Small intestine (tissue), 7 donors: Measurements from ENCODE around the gene RCBTB2. TPM values are rescaled to one million over a fixed set of nuclear protein-coding genes. Genes with fewer than 3 reads are reported as not detected.
A peak's percentile ranks its signal among the peaks of the same experiment; 100 is the strongest.
"Not testable (repeated sequence)": the region's sequence is repeated elsewhere in the genome, so short reads cannot be mapped to it uniquely, and the experiment has no call there.

Source experiments
- DNase-seq, 2 donors: peaks; one replicate each; pipeline versions ENCODE4 v3.0.0 to v3.0.0-alpha.2; 2013
- FAIRE-seq: peaks from 2 replicates; lab custom pipeline; 2012; peaks lifted over from hg19 to GRCh38; lab: Jason Lieb, UNC
- H3K27ac ChIP-seq, 3 donors: one replicate each; pipeline ENCODE4 v1.5.1; 2013; ENCODE audit warnings: low read length in 2 of 3, mild to moderate bottlenecking in 2 of 3, control low read depth in 1 of 3, inconsistent platforms in 1 of 3, low read depth in 1 of 3, moderate library complexity in 1 of 3
- H3K27me3 ChIP-seq, 3 donors: one replicate each; pipeline ENCODE4 v1.6.1; 2013; ENCODE audit warnings: low read length in 3 of 3, inconsistent platforms in 1 of 3; ENCODE audit not compliant: control insufficient read depth in 3 of 3, insufficient read depth in 3 of 3
- H3K36me3 ChIP-seq, 3 donors: one replicate each; pipeline ENCODE4 v1.6.1; 2013; ENCODE audit warnings: low read length in 3 of 3, inconsistent platforms in 1 of 3, low read depth in 1 of 3, mild to moderate bottlenecking in 1 of 3, moderate library complexity in 1 of 3; ENCODE audit not compliant: control insufficient read depth in 3 of 3, insufficient read depth in 2 of 3
- H3K4me1 ChIP-seq, 3 donors: one replicate each; pipeline ENCODE4 v1.6.1; 2013; ENCODE audit warnings: low read length in 2 of 3, inconsistent platforms in 1 of 3, low read depth in 1 of 3, mild to moderate bottlenecking in 1 of 3, moderate library complexity in 1 of 3; ENCODE audit not compliant: control insufficient read depth in 3 of 3, insufficient read depth in 2 of 3
- H3K4me3 ChIP-seq, 3 donors: one replicate each; pipeline ENCODE4 v1.5.1; 2013; ENCODE audit warnings: low read length in 3 of 3, control low read depth in 1 of 3, inconsistent platforms in 1 of 3, low read depth in 1 of 3, mild to moderate bottlenecking in 1 of 3, moderate library complexity in 1 of 3
- H3K9me3 ChIP-seq, 2 donors: one replicate each; pipeline ENCODE4 v1.6.1; 2013; ENCODE audit warnings: low read depth in 1 of 2, low read length in 1 of 2; ENCODE audit not compliant: control insufficient read depth in 2 of 2, insufficient read depth in 1 of 2
- WGBS, 3 donors: extraction: QIAGEN DNeasy Blood & Tissue Kit; methylation state at CpG; one replicate each; pipeline ENCODE4 v1.1.7; 2013; 5-methylcytosine and 5-hydroxymethylcytosine counted together
- polyA plus RNA-seq, 4 donors: library from polyadenylated mRNA; stranded (reverse) in 3 of 4; unstranded in 1 of 4; fragments of 200-250 nt in 3 of 4; fragments of 120-200 nt in 1 of 4; gene quantifications; one replicate each; pipeline versions ENCODE4 v1.2.1 to v1.2.3, GENCODE V29; 2013
- donor health status: healthy with polysubstance abuse.
- donor health status: control.
- donor health status: control.
- donor health status: Bipolar disorder and iron deficiency.
- donor health status: healthy.

Gene RCBTB2
- polyA plus RNA-seq, 4 donors = 3.1 to 10.3 (median 6.2) TPM

DNA sequence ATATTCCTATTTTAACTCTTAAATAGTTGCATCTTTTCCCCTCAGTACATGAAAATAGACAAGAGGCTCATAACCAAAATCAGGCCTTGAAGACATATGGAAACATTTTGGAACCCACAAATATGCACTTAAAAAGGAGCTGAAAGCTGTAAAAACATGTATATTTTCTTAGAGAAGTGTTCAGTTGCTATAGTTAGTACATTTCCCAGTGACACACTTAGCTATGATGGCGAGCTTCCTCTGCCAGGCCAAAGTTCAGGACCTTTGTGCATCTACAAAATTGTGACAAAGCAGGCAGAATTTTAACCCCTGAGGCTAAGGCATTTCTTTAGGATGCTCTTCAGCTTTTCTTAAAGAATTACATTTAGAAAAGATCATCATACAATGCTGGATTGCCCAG lies 54.5 kb downstream of the RCBTB2 start:
- Histone ChIP-seq H3K36me3 (peaks cover 0 to 7% (median 1%) of the 10 kb centered on the region in 3 donors), H3K27me3 (no peaks in the 10 kb centered on the region), H3K4me3 (no peak overlapping the region), H3K9me3 (no peaks in the 10 kb centered on the region), H3K27ac (no peak overlapping the region), H3K4me1 (no peaks in the 10 kb centered on the region)
- no peak for DNase-seq
- WGBS, 3 donors = 35 to 73% (median 58%) methylated on average over 1 of the region's 1 CpG
- FAIRE-seq = no peak

DNA sequence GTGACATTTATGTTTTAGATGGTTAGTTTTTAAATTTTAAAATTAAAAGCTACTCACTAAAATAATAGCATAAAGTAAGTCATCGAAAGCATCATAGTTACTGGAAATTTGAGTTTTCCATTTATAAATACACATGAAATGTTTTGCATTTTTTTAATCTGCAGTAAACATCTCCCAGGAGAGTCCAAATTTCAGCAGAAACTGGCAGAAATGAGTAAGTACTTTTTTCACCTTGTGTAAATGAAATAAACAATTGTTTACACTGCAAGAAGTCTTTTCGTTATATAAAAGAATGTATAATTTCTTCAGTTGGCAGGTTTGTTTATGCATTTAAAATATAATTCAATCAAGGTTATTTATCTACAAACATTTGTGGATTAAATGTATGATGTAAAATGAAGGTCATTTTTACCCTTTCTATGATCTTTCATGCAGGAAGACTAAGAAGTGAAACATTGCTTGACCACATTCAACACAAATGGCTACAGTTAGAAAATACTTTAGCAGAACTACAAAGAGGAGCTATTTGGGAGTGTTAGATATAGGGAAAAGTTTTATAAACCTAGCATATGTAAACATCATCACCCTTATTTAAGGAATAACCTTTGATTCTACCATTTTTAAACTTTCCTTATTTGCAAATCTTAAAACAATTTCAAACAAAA lies 55.6 kb downstream of the RCBTB2 start:
- no peaks in the 10 kb centered on the region for H3K4me1 ChIP-seq
- 79 to 95% (median 95%) methylated on average over 2 of the region's 2 CpGs for WGBS, 3 donors
- peak; percentile 39 for FAIRE-seq
- no peaks in the 10 kb centered on the region for H3K27me3 ChIP-seq
- no peak for DNase-seq
- peaks cover 0 to 7% (median 1%) of the 10 kb centered on the region in 3 donors for H3K36me3 ChIP-seq
- no peaks in the 10 kb centered on the region for H3K9me3 ChIP-seq
- H3K4me3 ChIP-seq = no peak overlapping the region
- H3K27ac ChIP-seq = no peak overlapping the region

DNA sequence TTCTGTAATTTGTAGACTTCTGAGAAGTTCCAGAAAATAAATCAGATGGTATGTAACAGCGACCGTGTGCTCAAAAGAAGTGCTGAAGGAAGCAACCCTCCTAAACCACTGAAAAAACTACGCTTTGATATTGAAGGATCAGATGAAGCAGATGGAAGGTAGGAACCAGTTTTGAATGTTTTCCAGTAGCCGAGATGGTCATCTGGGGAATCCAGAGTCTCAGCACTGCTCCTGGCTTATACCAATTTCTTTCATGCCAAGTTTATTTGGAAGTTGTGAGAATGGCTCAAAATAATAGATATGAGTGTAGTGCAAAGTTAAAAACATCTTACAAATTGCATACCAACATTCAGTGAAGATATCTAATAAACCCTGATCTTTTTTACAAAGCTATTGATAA lies 56.2 kb downstream of the RCBTB2 start:
- H3K4me3 ChIP-seq = no peak overlapping the region
- H3K36me3 ChIP-seq = peaks cover 0 to 7% (median 1%) of the 10 kb centered on the region in 3 donors
- DNase-seq = no peak
- no peaks in the 10 kb centered on the region for H3K4me1 ChIP-seq
- H3K9me3 ChIP-seq = no peaks in the 10 kb centered on the region
- no peaks in the 10 kb centered on the region for H3K27me3 ChIP-seq
- 62 to 78% (median 72%) methylated on average over 4 of the region's 4 CpGs for WGBS, 3 donors
- H3K27ac ChIP-seq = peak overlapping the region in 1 of 3 donors; percentile 40
- FAIRE-seq = no peak

DNA sequence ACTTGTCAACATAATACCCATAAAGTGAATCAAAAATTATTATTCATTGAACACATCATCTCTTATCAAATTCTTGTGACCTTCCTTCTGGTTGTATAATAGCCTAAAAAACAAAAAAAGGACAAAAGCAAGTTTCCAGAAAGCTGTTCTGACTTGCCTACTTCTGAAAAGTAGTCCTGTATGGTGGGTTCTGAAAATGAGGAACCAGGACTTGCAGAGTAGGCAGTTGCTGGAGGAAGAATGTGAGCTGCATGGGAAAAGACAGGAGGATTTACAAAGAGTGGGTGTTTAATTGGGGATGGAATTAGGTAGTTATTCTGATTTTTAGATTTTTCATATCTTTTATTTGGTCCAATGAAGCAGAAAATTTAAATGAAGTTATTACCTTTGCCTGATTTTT lies 56.7 kb downstream of the RCBTB2 start:
- DNase-seq (no peak), FAIRE-seq (no peak)
- Histone ChIP-seq H3K4me3 (no peak overlapping the region), H3K27me3 (no peaks in the 10 kb centered on the region), H3K9me3 (no peaks in the 10 kb centered on the region), H3K36me3 (peaks cover 0 to 7% (median 1%) of the 10 kb centered on the region in 3 donors), H3K4me1 (no peaks in the 10 kb centered on the region), H3K27ac (no peak overlapping the region)

DNA sequence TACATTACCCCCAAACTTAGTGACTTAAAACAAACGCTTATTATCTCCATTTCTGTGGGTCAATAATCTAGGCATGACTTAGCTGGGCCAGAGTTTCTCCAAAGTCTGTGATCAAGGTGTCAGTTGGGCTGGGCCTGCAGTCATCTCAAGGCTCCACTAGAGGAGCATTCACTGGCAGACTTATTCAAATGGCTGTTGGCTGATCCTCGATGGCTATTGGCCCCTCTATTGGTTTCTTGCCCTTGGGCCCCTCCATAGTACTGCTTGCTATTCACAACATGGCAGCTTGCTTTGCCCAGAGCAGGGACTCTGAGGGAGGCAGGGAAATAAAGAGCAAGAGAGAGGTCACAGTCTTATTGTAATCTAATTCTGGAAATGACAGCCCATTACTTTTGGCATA lies 57.6 kb downstream of the RCBTB2 start:
- FAIRE-seq (no peak), DNase-seq (no peak)
- 96 to 98% (median 96%) methylated on average over 2 of the region's 2 CpGs for WGBS, 3 donors
- Histone ChIP-seq H3K36me3 (peaks cover 0 to 7% (median 1%) of the 10 kb centered on the region in 3 donors), H3K27ac (no peak overlapping the region), H3K4me3 (no peak overlapping the region), H3K4me1 (no peaks in the 10 kb centered on the region), H3K9me3 (no peaks in the 10 kb centered on the region), H3K27me3 (no peaks in the 10 kb centered on the region)

DNA sequence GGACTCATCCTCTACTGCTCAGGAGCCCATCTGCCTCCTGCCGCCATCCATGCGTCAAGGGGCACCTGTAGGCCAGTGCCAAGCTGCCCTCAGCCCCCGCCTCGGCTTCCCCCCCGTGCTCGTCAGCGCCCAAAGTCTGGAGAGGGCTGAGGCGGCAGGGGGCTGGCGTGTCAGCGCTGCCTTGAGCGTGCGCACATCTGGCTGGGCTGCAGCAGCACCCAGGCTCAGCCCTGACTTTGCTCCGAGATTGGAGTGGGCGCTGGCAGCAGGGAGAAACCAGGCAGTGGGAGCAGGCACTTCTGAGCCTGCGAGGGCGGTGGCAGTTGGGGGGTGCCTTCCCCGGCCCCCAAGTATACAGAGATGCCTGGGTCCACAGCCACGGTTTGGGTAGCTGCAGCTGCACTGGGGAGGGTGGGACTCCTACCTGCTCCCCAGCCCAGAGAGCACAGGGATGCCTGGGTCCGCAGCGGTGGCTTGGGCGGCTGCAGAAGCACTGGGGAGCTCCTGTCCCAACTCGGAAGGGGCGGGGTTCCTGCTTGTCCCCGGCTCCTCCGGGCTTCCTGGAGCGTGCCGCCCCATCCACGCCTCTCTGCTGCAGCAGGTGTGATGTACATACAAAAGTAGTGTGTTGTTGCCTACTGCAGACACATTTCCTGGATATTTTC lies 75.2 kb downstream of the RCBTB2 start:
- DNase-seq (no peak), FAIRE-seq (no peak)
- Histone ChIP-seq H3K36me3 (peaks cover 2 to 24% (median 4%) of the 10 kb centered on the region in 3 donors), H3K4me1 (no peaks in the 10 kb centered on the region), H3K27me3 (no peaks in the 10 kb centered on the region), H3K27ac (no peak overlapping the region), H3K4me3 (no peak overlapping the region), H3K9me3 (no peaks in the 10 kb centered on the region)
- WGBS, 3 donors = 95 to 98% (median 96%) methylated on average over 28 of the region's 28 CpGs

DNA sequence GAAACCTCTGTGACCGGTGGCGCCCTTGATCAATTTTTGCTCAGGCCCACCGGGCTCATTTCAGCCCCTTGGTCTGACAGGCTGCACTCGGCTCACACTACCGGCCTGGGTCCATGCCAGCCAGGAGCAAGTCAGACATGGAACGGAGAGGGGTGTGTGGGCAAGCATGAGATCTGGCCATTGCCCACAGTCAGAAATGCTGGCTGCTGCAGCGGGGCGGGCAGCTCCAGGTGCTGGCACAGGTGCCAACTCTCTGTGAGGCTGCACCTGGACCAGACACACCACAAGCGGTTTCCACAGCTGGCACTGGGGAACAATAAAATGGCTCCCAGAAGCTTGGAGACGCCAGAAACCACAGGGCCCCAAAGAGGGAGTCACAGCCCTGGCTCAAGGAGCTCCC lies 76.3 kb downstream of the RCBTB2 start:
- DNase-seq (no peak), FAIRE-seq (no peak)
- H3K27ac ChIP-seq = no peak overlapping the region
- WGBS, 3 donors = 94 to 97% (median 97%) methylated on average over 10 of the region's 10 CpGs
- peaks cover 2 to 22% (median 4%) of the 10 kb centered on the region in 3 donors for H3K36me3 ChIP-seq
- H3K4me3 ChIP-seq = no peak overlapping the region
- H3K4me1 ChIP-seq = no peaks in the 10 kb centered on the region
- H3K9me3 ChIP-seq = no peaks in the 10 kb centered on the region
- no peaks in the 10 kb centered on the region for H3K27me3 ChIP-seq

DNA sequence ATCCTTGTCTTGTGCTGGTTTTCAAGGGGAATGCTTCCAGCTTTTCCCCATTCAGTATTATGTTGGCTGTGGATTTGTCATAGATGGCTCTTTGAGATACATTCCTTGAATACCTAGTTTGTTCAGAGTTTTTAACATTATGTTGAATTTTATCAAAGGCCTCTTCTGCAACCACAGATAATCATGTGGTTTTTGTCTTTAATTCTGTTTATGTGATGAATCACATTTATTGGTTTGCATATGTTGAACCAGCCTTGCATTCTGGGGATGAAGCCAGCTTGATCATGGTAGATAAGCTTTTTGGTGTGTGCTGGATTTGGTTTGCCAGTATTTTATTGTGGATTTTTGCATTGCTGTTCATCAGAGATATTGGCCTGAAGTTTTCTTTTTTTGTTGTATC lies 81.7 kb downstream of the RCBTB2 start:
- H3K4me1 ChIP-seq, DNase-seq, H3K27me3 ChIP-seq, H3K9me3 ChIP-seq, H3K27ac ChIP-seq, H3K4me3 ChIP-seq, H3K36me3 ChIP-seq, FAIRE-seq: not testable (repeated sequence)
